Mesothelial cell of epicardium (in vitro differentiated cells): ENCODE data around the gene TMEM178B. TPM values are rescaled to one million over a fixed set of nuclear protein-coding genes. Genes with fewer than 3 reads are reported as not detected.

ENCODE experiments used
- DNase-seq, 2 experiments: peaks; one replicate each; pipeline ENCODE4 v3.0.0; 2021; ENCODE audit warnings: low spot score in 2 of 2; ENCODE audit not compliant: unreplicated experiment in 2 of 2
- H3K27ac Mint-ChIP-seq: 2 replicates; pipeline ENCODE4 v1.8.0; 2021; ENCODE audit warnings: mixed read lengths
- H3K27me3 Mint-ChIP-seq: 2 replicates; pipeline ENCODE4 v1.8.0; 2021; ENCODE audit warnings: low read depth, mixed read lengths
- H3K36me3 Mint-ChIP-seq: 2 replicates; pipeline ENCODE4 v1.8.0; 2021; ENCODE audit warnings: mixed read lengths
- H3K4me1 Mint-ChIP-seq: 2 replicates; pipeline ENCODE4 v1.8.0; 2021; ENCODE audit warnings: mixed read lengths
- H3K4me3 Mint-ChIP-seq: 2 replicates; pipeline ENCODE4 v1.8.0; 2021; ENCODE audit warnings: mild to moderate bottlenecking, moderate library complexity, mixed read lengths
- H3K9me3 Mint-ChIP-seq: 2 replicates; pipeline ENCODE4 v1.8.0; 2021; ENCODE audit warnings: mixed read lengths
- CTCF ChIP-seq: fragments of 200-600 bp; sonication (generic); IDR thresholded peaks from one replicate; pipeline ENCODE4 v1.5.0; 2021; ENCODE audit warnings: antibody characterized with exemption; ENCODE audit not compliant: unreplicated experiment
- total RNA-seq: library from RNA; stranded (reverse); gene quantifications from 3 replicates; pipeline ENCODE4 v1.2.1, GENCODE V29; 2021

Gene TMEM178B
- total RNA-seq, 1 donor from 2014 or later, result 0.16 TPM

- no peak for DNase-seq
- TF ChIP-seq CTCF, result no peak
- Mint-ChIP-seq H3K9me3 (no peaks in the 10 kb centered on the region), H3K36me3 (no peaks in the 10 kb centered on the region), H3K27ac (no peak overlapping the region), H3K4me3 (no peak overlapping the region), H3K4me1 (no peaks in the 10 kb centered on the region), H3K27me3 (peaks cover 20% of the 10 kb centered on the region)
Observed at GRCh38 chr7:141221007-141221612, 147.2 kb downstream of the TMEM178B start.

GRCh38 chr7:141225916-141226618 lies 152.2 kb downstream of the TMEM178B start:
- no peak for TF ChIP-seq CTCF
- Mint-ChIP-seq H3K27me3 (peaks cover 10% of the 10 kb centered on the region), H3K27ac (no peak overlapping the region), H3K9me3 (no peaks in the 10 kb centered on the region), H3K4me1 (no peaks in the 10 kb centered on the region), H3K4me3 (no peak overlapping the region), H3K36me3 (no peaks in the 10 kb centered on the region)
- DNase-seq, result no peak

GRCh38 chr7:141227454-141227853 lies 153.6 kb downstream of the TMEM178B start:
- TF ChIP-seq CTCF, result no peak
- no peak overlapping the region for H3K4me3 Mint-ChIP-seq
- H3K4me1 Mint-ChIP-seq, result no peaks in the 10 kb centered on the region
- H3K27ac Mint-ChIP-seq, result no peak overlapping the region
- H3K36me3 Mint-ChIP-seq, result no peaks in the 10 kb centered on the region
- no peaks in the 10 kb centered on the region for H3K9me3 Mint-ChIP-seq
- DNase-seq, result no peak
- H3K27me3 Mint-ChIP-seq, result peaks cover 15% of the 10 kb centered on the region

- Mint-ChIP-seq H3K4me1 (no peaks in the 10 kb centered on the region), H3K27ac (no peak overlapping the region), H3K36me3 (no peaks in the 10 kb centered on the region), H3K4me3 (no peak overlapping the region), H3K27me3 (peaks cover 23% of the 10 kb centered on the region), H3K9me3 (no peaks in the 10 kb centered on the region)
- DNase-seq, result no peak
- TF ChIP-seq CTCF, result no peak
Observed at GRCh38 chr7:141228482-141228881, 154.6 kb downstream of the TMEM178B start.

GRCh38 chr7:141231018-141231792 lies 157.3 kb downstream of the TMEM178B start:
- Mint-ChIP-seq H3K4me1 (no peaks in the 10 kb centered on the region), H3K27ac (no peak overlapping the region), H3K27me3 (peaks cover 26% of the 10 kb centered on the region), H3K9me3 (no peaks in the 10 kb centered on the region), H3K36me3 (no peaks in the 10 kb centered on the region), H3K4me3 (no peak overlapping the region)
- no peak for TF ChIP-seq CTCF
- no peak for DNase-seq
